ENCODE results near the gene INAFM1. TPM values are rescaled to one million over a fixed set of nuclear protein-coding genes. Genes with fewer than 3 reads are reported as not detected.

INAFM1 gene
- 2.9 TPM for polyA plus RNA-seq (2013, experiment 1 of 2)
- 2.8 TPM for polyA plus RNA-seq (2013, experiment 2 of 2)

DNA sequence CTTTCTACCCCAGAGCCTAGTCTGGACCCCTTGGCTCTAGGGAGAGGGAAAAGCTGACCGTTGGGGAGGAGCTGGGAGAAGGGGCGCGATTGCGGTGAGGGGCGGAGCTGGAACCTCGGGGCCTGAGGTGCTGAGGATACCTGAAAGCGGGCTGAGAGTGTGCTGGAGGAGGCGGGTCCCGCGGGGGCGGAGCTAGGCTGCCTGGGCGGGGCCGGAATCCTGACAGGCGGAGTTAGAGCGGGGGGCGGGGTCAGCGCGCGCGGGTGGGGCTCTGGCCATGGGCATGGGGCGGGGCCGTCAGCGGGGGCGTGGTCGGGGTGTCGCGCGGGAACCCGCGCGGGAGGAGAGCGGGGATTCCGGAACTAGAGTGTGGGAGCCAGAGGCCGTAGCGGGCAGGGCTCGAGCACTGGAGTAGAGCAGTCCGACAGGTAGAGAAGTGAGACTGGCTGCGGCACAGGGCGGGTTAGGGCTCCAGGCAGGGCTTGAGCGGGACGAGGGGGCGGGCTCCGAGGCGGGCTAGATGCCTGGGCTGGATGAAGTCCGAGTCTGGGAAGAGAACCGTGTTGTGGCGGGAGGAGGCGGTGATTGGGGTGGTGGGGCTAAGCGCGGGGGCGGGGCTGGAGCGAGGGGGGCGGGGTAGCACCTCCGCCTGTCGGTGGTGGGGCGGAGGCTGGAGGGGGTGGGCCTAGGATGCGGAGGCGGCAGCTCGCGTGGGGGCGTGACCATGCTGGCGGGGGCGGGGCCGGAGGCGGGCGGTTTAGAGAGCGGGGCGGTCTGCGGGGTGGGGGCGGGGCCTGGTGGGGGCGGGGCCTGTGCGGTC is at the start of gene INAFM1:
Gene INAFM1 (plus strand): TSS at position 815 of the 820 bp plus-strand sequence. CDS start 35 bp downstream, outside the sequence.
- Histone ChIP-seq H3K56ac (ENCODE audit: low read length) (peak within 1 kb of the TSS; percentile 98), H4K5ac (ENCODE audit: low read length) (no peak within 1 kb of the TSS), H3K4ac (ENCODE audit: low read depth, low read length) (peak within 1 kb of the TSS; percentile 66), H3K36me3 (ENCODE audit: control insufficient read depth, insufficient read depth, low read length) (peaks cover 3% of the 10 kb centered on the region), H3K79me2 (ENCODE audit: control insufficient read depth, insufficient read depth, low read length) (no peaks in the 10 kb centered on the region), H3K79me1 (ENCODE audit: low read length) (no peaks in the 10 kb centered on the region), H2BK15ac (replicated peaks; ENCODE audit: low read depth) (no peak within 1 kb of the TSS), H3K4me3 (ENCODE audit: low read length) (peak within 1 kb of the TSS; percentile 77), H3K27ac (ENCODE audit: low read depth, low read length) (peak within 1 kb of the TSS; percentile 97), H2BK120ac (ENCODE audit: low read depth, low read length) (no peak within 1 kb of the TSS), H2BK5ac (ENCODE audit: low read length) (peak within 1 kb of the TSS; percentile 92), H3K23ac (ENCODE audit: low read length) (peak within 1 kb of the TSS; percentile 66), H4K8ac (ENCODE audit: low read depth, low read length) (peak within 1 kb of the TSS; percentile 41), H2AK5ac (ENCODE audit: low read length) (peak within 1 kb of the TSS; percentile 38), H3K18ac (ENCODE audit: low read length) (peak within 1 kb of the TSS; percentile 32), H3K27me3 (ENCODE audit: insufficient read depth, low read length, poor library complexity) (no peaks in the 10 kb centered on the region), H3K4me2 (ENCODE audit: low read length) (peak within 1 kb of the TSS; percentile 95), H3K4me1 (ENCODE audit: control insufficient read depth, low read depth, low read length) (peaks cover 5% of the 10 kb centered on the region), H3K9ac (ENCODE audit: low read length) (peak within 1 kb of the TSS; percentile 99)
- WGBS (ENCODE audit: extremely low coverage, insufficient coverage, low lambda C conversion rate): no CpG with 5 or more reads among the region's 72 CpGs
- DNase-seq: peak; percentile 96

DNA sequence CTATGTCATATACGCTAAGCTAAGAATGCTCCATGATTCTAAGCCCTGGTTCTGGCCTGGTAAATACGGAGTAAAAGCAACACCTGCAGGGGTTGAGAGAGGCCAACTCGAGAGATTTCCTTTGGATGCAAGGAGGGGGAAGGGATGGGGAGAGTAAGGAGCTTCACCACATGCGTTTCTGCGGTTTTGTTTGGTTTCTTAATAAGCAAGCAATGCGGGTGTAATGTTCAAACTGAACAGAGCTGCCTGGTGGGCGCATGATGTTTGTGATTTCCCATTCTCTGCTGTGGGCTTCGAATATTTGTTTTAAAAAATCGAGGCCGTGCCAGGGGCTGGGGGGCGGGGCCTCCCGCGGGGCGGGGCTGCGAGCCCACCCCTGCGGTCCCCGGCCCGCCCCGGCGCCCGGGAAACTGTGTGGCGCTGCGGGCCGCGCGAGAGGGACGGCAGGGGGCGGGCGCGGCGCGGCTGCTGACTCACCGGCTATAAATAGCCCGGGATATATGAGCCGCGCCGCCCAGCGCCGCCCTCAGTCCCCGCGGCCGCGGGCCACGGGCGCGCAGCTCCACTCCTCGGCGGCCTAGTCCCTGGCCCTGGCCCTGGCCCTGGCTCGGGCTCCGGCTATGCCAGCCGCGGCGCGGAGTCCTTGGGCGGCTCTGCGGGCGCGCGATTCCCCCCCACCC is 48.8 kb upstream of the INAFM1 start:
- H3K27me3 ChIP-seq (ENCODE audit: insufficient read depth, low read length, poor library complexity): no peaks in the 10 kb centered on the region
- peak overlapping the region; percentile 76 for H3K9ac ChIP-seq (ENCODE audit: low read length)

DNA sequence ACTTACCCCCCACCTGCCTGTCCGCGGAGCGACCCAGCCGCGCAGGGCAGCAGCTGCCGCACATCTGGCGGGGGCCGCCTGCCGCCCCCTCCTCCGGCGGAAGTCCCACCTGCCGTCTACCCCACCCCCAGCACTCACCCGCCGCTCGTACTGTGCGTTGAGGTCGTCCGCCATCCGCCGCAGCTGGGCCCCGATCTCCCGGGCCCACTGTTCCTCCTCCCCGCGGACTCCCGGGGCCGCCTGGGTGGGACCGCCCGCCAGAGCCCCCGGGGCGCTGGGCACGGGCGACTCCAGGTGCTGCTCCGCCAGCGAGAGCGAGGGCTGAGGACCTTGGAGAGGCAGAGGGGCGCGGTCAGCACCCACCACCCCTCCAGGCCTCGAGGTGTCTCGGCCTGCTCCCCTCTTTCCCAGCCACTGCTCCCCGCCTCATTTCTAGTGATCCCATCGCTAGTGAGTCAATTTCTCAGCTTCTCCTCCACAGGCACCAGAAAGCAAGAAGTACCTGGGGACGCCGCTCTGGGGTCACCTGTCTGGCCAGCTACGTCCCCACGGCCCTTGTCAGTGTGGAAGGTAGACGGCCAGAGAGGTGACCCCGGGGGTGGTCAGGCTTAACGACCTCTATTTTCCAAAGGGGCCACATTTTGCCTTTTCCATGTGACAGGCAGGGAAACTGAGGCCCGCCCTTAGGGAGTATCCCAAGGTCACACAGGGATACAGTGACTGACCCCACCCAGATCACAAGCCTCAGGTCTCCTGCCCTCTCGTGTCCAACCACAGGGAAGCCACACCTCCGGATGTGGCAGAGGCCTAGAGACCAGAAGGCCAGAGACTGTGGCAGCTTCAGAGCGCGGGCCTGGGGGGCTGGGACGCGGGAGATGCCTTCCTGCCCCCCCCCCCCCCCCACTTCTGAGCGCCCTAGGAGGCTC is 48.0 kb upstream of the INAFM1 start:
- Histone ChIP-seq H3K79me1 (ENCODE audit: low read length) (peaks cover 10% of the 10 kb centered on the region), H3K4me1 (ENCODE audit: control insufficient read depth, low read depth, low read length) (peaks cover 10% of the 10 kb centered on the region), H3K79me2 (ENCODE audit: control insufficient read depth, insufficient read depth, low read length) (peaks cover 11% of the 10 kb centered on the region), H2AK5ac (ENCODE audit: low read length) (peak overlapping the region; percentile 68), H3K23ac (ENCODE audit: low read length) (peak overlapping the region; percentile 85), H2BK5ac (ENCODE audit: low read length) (peak overlapping the region; percentile 85), H4K8ac (ENCODE audit: low read depth, low read length) (no peak overlapping the region), H3K4ac (ENCODE audit: low read depth, low read length) (peak overlapping the region; percentile 96), H4K5ac (ENCODE audit: low read length) (no peak overlapping the region), H3K27me3 (ENCODE audit: insufficient read depth, low read length, poor library complexity) (no peaks in the 10 kb centered on the region), H3K27ac (ENCODE audit: low read depth, low read length) (peak overlapping the region; percentile 96), H3K4me3 (ENCODE audit: low read length) (peak overlapping the region; percentile 11), H3K9ac (ENCODE audit: low read length) (peak overlapping the region; percentile 76), H3K36me3 (ENCODE audit: control insufficient read depth, insufficient read depth, low read length) (no peaks in the 10 kb centered on the region), H3K56ac (ENCODE audit: low read length) (peak overlapping the region; percentile 94), H3K18ac (ENCODE audit: low read length) (peak overlapping the region; percentile 99), H2BK15ac (replicated peaks; ENCODE audit: low read depth) (no peak overlapping the region), H2BK120ac (ENCODE audit: low read depth, low read length) (peak overlapping the region; percentile 46), H3K4me2 (ENCODE audit: low read length) (peak overlapping the region; percentile 81)
- no CpG with 5 or more reads among the region's 56 CpGs for WGBS (ENCODE audit: extremely low coverage, insufficient coverage, low lambda C conversion rate)
- peak; percentile 89 for DNase-seq

More for the DNA sequence above, 48.8 kb upstream of the INAFM1 start:
- peak; percentile 94 for DNase-seq
- H3K18ac ChIP-seq (ENCODE audit: low read length): peak overlapping the region; percentile 99
- peak overlapping the region; percentile 94 for H3K56ac ChIP-seq (ENCODE audit: low read length)
- H3K79me2 ChIP-seq (ENCODE audit: control insufficient read depth, insufficient read depth, low read length): peaks cover 11% of the 10 kb centered on the region
- peak overlapping the region; percentile 85 for H3K23ac ChIP-seq (ENCODE audit: low read length)
- peak overlapping the region; percentile 96 for H3K4ac ChIP-seq (ENCODE audit: low read depth, low read length)
- H3K27ac ChIP-seq (ENCODE audit: low read depth, low read length): peak overlapping the region; percentile 96
- H3K4me2 ChIP-seq (ENCODE audit: low read length): peak overlapping the region; percentile 81
- peak overlapping the region; percentile 46 for H2BK120ac ChIP-seq (ENCODE audit: low read depth, low read length)
- H3K4me3 ChIP-seq (ENCODE audit: low read length): no peak overlapping the region
- peaks cover 10% of the 10 kb centered on the region for H3K79me1 ChIP-seq (ENCODE audit: low read length)
- H4K8ac ChIP-seq (ENCODE audit: low read depth, low read length): no peak overlapping the region
- H3K36me3 ChIP-seq (ENCODE audit: control insufficient read depth, insufficient read depth, low read length): no peaks in the 10 kb centered on the region
- peaks cover 10% of the 10 kb centered on the region for H3K4me1 ChIP-seq (ENCODE audit: control insufficient read depth, low read depth, low read length)
- no peak overlapping the region for H2BK15ac ChIP-seq (replicated peaks; ENCODE audit: low read depth)
- H4K5ac ChIP-seq (ENCODE audit: low read length): no peak overlapping the region
- H2AK5ac ChIP-seq (ENCODE audit: low read length): no peak overlapping the region
- H2BK5ac ChIP-seq (ENCODE audit: low read length): peak overlapping the region; percentile 8
- no CpG with 5 or more reads among the region's 59 CpGs for WGBS (ENCODE audit: extremely low coverage, insufficient coverage, low lambda C conversion rate)

DNA sequence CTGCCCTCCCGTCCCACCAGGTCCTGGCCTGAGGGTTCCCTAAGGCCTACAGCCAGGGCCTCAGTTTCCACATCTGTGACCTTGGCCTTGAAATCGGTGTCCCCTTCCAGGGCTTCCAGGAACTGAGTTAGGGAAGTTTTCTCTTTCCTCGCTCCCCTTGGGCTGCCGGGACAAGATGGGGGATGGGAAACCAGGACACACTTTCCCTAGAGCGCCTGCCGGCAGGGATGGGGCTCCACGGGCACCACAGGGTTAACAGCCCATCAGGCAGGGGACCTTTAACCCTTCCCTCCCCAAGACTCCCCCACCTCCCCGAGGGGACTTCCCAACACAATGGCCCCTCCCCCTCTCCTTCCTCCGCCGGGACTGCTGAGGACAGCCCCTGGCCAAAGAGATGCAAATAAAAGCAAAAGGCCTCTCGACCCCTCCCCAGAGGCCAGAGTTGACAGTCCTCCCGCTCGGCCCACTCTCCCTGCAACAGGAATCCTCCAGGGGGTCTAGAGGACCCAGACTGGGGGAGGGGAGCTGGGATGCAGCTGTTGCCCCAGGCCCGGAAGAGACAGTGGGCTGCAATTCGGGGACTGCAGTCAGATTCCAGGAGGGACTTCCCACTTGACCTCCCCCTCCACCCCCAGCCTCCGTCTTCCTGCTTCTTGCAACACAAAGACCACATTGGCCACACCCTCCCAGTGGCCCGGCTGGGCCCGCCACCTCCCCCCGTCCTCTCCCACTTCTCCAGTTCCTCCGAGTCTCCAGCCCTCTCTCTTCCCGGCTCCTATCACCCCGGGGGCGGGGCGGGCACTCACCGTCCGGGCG is 47.1 kb upstream of the INAFM1 start:
- Histone ChIP-seq H3K23ac (ENCODE audit: low read length) (no peak overlapping the region), H3K4me3 (ENCODE audit: low read length) (no peak overlapping the region), H3K4ac (ENCODE audit: low read depth, low read length) (peak overlapping the region; percentile 96), H2BK120ac (ENCODE audit: low read depth, low read length) (peak overlapping the region; percentile 94), H3K79me1 (ENCODE audit: low read length) (peaks cover 10% of the 10 kb centered on the region), H3K18ac (ENCODE audit: low read length) (peak overlapping the region; percentile 99), H2BK5ac (ENCODE audit: low read length) (peak overlapping the region; percentile 85), H3K36me3 (ENCODE audit: control insufficient read depth, insufficient read depth, low read length) (no peaks in the 10 kb centered on the region), H3K79me2 (ENCODE audit: control insufficient read depth, insufficient read depth, low read length) (peaks cover 11% of the 10 kb centered on the region), H3K4me2 (ENCODE audit: low read length) (peak overlapping the region; percentile 45), H4K5ac (ENCODE audit: low read length) (no peak overlapping the region), H4K8ac (ENCODE audit: low read depth, low read length) (peak overlapping the region; percentile 41), H3K9ac (ENCODE audit: low read length) (peak overlapping the region; percentile 76), H3K27me3 (ENCODE audit: insufficient read depth, low read length, poor library complexity) (no peaks in the 10 kb centered on the region), H3K4me1 (ENCODE audit: control insufficient read depth, low read depth, low read length) (peaks cover 10% of the 10 kb centered on the region), H3K27ac (ENCODE audit: low read depth, low read length) (peak overlapping the region; percentile 96), H2BK15ac (replicated peaks; ENCODE audit: low read depth) (no peak overlapping the region), H2AK5ac (ENCODE audit: low read length) (no peak overlapping the region), H3K56ac (ENCODE audit: low read length) (peak overlapping the region; percentile 94)
- DNase-seq: peak; percentile 100
- no CpG with 5 or more reads among the region's 27 CpGs for WGBS (ENCODE audit: extremely low coverage, insufficient coverage, low lambda C conversion rate)
